ENCODE results near the gene CTNNBL1.

The CTNNBL1 gene

DNA sequence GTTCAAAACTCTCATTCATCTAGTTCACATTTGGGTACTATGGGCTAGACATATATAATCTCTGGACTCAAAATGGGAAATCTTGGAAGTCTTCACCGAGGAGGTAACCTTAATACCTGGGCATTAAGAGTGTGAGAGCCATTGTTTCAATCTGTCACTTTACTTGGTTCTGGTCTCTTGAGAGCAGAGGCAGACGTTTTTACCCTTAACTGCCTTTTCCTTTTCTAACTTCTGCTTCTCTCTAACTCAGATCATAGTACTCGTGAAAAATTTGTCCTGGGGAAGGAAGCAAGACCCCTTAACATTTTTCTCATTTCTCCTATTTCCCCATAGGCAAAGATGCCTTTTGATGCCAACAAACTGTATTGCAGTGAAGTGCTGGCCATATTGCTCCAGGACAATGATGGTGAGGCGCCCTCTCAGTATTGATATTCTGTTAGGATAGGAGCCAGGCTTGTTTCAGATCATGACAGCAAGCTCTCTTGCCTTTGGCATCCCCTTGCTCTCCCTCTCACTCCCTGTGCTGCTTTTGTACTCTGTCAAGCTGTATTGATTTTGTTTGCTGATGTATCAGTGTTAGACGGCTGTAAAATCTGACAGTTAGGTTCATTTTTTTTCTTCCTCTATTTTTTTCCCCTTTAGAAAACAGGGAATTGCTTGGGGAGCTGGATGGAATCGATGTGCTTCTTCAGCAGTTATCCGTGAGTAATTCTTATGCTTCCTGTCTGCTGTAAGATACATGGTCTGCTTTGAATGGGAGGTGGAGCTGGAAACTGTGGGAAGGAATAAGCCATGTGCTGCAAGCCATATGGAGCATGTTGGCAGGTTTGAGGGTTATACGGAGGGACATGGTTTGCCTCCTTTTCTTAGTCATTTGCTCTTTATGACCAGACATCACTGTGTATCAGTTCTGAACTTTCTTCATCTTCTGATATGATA, 83.5 kb downstream of the CTNNBL1 start:
- DNase-seq (ENCODE audit: low read depth): no peak

DNA sequence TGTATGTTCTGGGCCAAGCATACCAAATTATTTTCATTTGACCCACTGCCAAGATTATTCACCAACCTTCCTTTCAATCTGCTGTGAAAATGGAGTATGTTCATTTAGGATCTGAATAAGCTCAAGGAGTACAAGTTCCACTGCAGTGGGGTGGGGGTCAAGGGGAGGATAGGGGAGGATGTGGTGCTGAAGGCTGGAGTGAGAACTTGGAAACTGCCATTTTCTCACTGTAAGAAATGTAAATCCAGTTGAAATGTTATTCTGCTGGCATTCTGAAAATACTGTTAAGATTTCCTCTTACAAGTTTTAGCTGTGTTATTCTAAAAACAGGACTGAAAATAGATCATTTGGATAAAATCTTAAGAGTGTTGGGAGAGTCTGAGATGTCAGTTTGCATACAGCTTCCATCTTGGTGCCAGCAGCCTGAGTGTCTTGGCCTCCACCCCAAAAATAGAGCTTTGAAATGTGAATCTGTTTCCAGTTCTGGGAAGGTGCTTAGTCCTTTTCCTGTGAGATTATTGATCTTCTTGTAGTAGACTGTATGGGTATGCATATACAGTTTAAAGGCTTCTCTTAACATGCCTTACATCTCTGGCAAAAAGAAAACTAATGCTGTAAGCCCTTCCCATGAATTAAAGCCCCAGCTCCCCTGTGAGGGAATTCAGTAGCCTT, 84.3 kb downstream of the CTNNBL1 start:
- no peak for DNase-seq (ENCODE audit: low read depth)

DNA sequence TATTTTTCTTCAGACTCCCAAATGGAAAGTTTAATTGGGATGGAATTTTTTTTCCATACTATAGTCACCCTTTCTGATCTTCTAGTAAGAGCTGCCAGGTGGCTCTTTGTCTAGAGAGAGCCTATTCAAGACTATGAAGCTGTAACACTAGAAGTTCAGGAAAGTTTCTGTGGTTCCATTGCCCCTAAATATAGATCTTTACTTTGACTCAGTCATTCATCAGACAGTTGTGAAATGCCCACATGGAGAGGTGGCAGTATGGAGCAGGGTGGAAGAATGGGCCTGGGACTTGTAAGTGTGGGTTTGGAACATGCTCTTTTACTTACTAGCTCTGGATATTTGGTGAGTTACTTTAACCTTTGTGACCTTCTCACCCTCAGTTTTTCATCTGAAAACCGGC, 87.8 kb downstream of the CTNNBL1 start:
- DNase-seq (ENCODE audit: low read depth): no peak

DNA sequence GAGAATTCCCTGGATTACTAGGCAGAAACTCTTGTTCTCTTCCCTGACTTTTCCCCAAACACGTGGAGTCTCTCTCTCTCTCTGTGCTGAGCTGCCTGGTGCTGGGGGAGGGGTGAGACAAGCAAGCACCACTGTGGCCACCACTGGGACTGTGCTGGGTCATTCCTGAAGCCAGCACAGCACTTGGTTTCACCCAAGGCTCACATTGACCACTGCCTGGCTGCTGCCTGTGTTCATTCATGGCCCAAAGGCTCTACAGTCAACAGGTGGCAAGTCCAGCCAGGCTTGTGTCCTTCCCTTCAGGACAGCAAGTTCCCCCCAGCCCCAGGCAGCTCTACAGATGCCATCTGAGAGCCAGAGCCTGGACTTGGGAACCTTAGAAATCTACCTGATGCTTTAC, 92.2 kb downstream of the CTNNBL1 start:
- no peak for DNase-seq (ENCODE audit: low read depth)

DNA sequence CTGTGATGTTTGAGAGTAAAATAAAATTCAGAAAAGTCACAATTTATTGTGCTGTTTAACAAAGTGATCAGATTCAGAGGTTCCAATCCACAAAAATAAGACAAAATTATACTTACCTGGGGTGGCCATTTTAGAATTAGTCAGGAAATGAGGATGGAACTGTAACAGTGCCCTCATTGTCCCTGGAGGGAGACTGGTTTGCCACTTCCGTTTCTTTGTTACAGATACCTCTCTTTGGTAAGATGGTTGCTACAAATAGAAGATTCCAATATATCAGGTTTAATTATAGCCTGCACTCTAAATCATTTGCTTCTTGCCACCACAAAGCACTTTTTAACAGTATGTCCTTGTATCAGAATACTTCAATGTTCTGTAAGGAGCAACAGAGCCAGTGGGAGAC, 95.6 kb downstream of the CTNNBL1 start:
- DNase-seq (ENCODE audit: low read depth): no peak

DNA sequence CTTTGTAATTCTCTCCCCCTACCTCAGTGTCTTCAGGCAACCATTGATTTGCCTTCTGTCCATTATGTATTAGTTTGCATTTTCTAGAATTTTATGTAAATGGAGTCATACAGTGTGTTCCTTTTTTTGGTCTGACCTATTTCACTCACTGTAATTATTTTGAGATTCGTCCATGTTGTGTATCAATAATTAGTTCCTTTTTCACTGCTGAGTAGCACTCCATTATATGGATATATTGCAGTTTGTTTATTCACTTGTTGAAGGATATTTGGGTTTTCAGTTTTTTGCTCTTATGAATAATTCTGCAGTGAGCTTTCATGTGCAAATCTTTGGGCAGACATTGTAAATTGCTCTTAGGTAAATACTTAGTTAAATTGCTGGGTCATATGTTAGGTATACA, 97.1 kb downstream of the CTNNBL1 start:
- DNase-seq (ENCODE audit: low read depth): no peak

DNA sequence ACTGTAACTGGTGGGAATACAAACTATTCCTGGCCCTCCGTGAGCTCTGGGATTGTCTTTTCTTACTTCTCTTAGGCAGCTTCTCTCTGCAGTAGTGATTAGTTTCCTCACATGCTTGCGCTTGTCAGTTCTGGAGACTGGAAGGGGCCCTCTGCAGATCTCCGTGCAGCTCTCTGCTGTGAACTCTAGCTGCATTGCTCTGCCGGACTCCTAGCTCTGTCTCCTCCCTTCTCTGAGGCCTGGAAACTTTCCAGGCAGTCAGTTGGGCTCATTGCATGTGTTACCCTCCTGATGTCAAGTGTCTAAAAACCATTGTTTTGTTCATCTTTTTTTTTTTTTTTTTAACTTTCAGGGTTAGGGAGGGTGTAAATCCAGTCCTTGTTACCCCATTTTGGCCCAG, 102.3 kb downstream of the CTNNBL1 start:
- no peak for DNase-seq (ENCODE audit: low read depth)

DNA sequence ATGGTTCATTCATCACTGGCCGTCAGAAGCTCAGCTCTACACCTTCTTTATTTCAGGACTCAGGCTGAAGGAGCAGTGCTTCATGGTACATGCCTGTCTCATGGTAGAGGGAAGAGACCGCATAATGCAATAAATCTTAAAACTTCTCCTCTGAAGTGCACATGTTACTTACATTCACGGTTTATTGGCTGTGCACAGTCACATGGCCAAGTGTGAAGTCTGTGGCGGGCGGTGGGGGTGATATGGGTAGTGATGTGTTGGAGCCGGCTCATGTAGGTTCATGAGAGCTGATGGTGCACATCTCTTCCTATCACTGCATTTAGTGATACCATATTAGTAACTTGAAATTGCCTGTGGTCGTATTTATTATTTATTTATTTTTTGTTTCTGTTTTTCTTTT, 102.9 kb downstream of the CTNNBL1 start:
- DNase-seq (ENCODE audit: low read depth): no peak

DNA sequence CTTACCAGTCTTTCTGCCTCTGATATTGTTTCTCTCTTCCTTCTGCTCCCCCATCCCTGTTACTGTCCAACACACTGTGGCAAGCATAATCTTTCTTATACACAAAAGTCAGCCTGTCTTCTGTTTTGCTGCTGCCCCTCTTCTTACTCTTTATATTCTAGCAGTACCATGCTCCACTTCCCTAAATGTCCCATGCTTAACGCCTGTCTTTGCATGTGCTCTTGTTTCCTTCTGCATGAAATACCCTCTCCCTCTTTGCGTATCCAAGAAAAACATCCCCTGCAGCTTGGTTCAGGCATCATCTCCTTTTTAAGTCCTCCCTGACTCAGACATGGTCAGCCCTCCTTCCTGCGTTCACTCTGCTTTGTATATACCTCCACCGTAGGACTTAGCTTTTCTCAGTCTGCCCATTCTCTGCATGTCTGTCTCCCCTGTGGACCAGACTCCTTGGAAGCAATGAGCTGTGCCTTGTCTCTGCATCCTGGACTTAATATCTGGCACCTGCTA, 103.9 kb downstream of the CTNNBL1 start:
- DNase-seq (ENCODE audit: low read depth): no peak

DNA sequence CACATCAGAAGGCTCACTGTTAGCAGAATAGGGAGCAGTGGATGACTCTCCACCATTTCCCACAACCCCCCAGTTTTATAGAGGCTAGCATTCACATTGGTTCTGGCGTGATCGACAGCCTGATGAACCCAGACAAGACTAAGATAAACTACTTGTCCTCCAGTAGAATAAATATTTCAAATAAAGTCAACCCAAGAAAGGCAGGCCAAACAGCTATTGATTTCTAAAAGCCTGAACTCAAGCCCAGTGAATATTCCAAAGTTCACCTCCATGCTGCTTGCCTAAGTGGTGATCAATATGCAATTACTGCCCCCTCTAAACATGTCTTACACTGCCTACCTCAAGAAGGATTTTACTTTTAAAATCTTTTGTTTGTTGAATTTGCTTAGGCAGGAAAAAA, 104.5 kb downstream of the CTNNBL1 start:
- DNase-seq (ENCODE audit: low read depth): no peak

DNA sequence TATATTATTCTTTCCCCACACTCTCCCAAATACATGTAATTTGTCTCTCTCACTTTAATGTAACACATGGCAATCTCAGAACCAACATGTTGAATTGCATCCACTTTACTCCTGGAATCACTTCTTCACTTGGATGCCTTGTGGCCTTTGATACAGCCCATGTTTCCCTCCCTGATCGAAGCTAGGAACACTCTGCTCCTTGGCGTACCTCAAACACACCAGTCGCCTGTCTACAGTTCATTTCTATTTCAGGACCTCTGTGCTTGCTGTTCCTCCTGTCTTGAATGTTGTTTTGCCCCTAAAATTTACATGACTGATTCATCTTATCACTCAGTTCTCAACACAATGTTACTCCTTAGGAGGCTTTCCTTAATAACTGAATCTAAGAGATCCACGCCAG, 106.8 kb downstream of the CTNNBL1 start:
- no peak for DNase-seq (ENCODE audit: low read depth)

DNA sequence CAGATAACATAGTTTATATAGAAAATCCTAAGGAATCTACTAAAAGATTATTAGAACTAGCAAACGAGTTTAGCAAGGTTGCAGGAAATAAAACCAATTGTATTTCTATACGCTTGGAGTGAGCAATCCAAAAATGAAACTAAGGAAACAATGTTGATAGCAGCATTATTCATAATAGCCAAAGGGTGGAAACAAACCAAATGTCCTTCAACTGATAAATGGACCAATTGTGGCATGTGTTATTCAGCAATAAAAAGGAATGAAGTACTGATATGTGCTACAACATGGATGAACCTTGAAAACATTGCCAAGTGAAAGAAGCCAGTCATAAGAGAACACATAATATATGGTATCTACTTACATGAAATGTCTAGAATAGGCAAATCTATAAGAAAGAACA, 108.1 kb downstream of the CTNNBL1 start:
- no peak for DNase-seq (ENCODE audit: low read depth)

DNA sequence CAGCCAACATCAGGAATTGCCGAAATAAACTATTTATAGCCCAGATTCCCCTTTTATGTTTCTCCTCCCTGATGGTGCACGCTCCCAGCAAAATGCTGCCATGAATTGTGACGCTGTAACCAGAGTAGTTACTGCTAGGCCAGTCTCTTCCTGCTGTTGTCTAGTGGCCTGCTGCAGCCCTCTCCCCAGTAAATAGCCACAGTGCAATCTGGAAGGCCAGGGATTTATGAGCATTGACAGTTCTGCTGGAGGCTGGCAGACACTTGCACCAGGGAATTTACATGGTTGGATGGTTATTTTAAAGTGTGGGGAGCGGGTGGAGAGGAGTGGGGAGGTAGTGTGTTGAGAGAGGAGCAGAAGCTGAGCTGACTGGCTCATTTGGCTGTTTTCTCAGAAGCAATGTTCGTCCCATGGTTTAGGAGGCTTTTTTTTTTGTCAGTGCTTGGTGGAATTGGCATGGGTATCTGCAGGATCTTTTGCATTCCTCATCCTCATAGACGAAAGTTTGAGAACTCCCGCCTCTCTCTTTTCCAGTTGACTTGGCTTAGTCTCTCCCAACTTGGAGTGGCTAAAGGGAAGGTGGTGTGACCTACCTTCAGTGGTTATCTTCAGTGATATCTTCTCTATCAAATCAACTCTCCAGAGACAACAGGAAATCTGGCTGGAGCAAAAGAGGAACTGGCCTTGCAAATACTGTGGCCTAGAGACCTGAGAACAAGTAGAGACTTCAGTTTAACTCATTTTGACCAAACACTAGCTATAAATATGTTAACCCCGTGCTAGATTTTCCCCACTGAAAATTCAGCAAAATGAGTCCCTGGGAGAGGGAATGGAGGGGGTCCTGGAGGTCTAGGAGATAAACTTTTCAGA, 109.8 kb downstream of the CTNNBL1 start:
- no peak for DNase-seq (ENCODE audit: low read depth)

DNA sequence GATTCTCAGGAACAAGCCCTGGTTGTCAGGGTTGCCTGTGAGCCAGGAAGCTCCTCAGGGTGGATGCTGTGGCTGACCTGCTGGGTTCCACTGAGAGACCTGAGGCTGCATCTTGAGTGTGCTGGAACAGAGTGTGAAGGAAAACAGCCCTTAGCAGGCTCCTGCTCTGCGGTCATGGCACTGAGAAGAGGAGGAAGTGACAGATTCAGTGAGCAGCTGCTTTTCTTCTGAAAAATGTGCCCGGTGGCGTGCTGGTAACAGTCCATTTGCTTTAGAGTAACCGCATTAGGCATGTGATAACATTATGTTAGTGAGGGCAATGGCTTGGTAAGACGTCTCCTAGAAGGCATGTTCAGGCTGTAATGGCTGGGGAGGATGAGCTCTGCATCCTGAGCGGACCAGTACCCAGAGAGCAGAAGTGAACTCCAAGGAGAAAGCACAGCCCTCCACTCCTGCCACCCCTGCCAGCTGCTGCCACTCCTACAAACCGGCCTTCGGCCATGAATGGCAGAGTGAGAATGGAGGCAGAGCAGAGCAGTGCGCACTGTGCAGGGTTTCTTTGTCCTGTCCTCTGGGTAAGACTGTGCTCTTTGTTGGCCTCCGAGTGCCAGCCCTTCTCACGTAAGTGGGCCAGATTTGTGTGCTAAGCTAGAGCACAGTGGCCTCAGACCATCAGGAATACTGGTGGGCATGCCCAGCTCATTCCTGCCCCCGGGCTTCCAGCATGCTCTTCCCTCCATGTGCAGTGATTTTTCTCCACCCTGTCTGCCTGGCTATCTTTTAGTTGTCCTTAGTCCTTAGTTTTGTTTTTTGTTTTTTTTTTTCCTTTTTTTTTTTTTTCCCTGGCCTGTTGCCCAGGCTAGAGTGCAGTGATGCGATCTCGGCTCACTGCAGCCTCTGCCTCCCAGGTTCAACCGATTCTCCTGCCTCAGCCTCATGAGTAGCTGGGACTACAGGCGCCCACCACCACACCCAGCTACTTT, 111.0 kb downstream of the CTNNBL1 start:
- DNase-seq (ENCODE audit: low read depth): no peak

DNA sequence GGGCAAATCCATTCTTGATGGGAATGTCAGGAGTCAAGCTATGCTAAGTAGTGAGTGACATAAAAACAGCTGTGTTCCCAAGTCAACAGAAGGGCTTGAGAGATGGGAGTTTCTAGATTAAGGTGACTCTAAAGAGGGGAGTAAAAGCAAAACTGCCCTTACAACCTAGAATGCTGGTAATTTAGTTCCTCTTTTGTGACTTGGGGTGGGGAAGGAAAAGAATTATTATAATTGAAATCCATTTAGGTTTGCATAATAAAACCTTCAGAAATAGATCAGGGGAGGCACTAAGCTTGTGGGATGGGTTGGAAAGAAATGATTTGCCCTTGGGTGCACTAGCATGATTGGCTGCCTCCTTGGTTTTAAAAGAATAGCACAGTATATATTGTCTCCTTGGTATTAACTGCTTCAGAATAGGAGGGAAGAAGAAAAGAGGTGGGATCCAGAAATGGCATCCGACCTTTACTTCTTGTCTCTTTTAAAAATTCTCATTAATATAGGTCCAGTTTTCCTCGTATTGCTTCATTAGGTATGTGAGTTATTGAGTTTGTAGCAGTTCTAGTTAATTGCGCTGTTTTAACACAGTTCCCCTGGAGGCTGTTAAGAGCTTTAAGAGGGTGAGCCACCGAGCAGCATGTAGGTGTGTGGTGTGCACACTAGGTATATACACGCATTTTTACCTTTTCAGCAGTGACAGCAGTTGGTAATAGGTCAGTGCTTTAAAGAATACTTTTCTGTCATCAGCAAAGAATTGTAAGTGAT, 113.8 kb downstream of the CTNNBL1 start:
- DNase-seq (ENCODE audit: low read depth): no peak

DNA sequence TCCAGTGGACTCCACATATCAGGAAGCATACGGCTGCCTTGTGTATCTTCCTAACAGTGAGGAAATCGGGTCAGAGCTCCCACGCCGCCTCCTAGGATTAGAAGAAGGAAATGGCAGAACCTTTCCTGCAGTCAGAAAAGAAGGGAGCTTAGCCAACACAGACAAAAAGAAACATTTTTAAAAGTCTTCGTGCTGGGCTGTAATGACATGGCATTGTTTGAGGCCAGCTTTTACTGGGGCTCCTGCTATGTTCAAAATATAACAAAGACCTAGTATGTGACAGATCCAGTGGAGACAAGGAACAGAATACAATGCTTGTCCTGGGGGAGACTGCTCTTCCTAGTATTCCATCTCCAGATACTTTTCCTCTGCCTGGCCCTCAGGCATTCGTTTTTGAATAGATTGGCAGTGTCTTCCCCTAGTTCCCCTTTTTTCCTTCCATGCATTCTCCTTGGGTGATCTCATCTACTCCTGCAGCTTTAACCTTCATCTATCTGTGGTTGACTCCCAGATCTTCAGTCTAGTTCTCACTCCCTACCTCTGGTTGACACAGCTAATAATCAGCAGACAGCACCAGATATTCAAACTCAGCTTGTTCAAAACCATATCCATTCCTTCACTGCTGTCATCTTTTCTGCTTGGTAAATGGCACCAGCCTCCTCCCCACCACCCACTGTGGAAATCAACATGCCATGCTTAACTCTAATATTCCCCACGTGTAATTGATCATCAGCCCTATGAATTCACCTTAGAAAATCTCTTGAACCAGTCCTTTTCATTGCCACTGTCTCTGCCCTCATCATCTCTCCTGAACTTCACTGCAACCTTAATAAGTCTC, 114.6 kb downstream of the CTNNBL1 start:
- no peak for DNase-seq (ENCODE audit: low read depth)

DNA sequence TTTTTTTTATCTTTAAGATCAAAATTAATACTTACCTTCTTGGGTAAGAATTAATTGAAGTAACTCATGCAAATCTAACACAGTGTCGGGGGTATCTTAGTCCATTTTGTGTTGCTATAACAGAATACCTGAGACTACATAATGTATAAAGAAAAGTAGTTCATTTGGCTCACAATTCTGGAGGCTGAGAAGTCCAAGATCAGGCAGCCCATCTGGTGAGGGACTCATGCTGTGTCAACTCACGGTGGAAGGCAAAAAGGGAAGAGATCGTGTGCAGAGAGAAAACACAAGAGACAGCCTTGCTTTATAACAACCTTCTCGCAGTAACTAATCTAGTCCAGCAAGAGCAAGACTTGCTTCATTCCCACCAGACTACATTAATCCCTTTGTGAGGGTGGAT, 116.2 kb downstream of the CTNNBL1 start:
- no peak for DNase-seq (ENCODE audit: low read depth)

DNA sequence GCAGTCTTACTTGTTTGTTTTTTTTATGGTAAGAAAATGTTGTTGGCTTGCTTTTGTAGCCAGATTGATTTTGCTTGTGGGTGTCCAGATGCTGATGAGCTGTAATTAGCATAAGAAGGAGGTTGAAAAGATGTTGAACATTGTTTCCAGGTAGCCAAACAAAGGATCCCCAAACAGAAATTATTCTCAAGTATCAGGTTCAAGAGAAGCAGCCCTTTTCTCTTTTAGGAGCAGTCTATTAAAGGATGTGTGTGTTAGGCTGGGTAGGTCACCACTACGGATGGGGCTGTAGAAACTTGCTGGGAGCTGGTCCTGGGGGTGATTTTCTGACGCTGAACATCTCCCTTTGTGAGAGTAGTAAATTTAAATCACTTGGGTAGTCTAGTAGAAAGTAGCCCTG, 122.2 kb downstream of the CTNNBL1 start:
- no peak for DNase-seq (ENCODE audit: low read depth)

DNA sequence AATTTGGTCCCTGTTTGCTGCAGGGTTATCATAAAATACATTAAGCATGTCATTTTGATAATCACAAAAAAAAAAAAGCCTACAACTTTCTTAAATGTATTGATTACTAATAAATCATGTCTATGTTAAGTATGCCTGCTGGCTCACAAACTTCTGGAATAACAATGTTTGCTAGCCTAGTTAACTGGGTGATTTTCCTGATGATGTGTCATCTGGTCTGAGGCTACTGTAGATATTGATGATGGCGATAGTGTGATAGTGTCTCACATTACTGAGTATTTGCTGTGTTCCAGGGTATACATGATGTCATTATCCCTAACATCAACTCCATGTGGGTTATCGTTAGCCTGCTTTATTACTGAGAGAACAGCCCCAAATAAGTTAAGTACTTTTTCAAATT, 122.9 kb downstream of the CTNNBL1 start:
- DNase-seq (ENCODE audit: low read depth): no peak
